ENCODE data around the gene CFAP410.
"Not testable (repeated sequence)": the region's sequence is repeated elsewhere in the genome, so short reads cannot be mapped to it uniquely, and the experiment has no call there.

CFAP410 gene

GRCh38 chr21:44286716-44287632 is 52.2 kb downstream of the CFAP410 start:
- Histone ChIP-seq H3K9ac (ENCODE audit: low read length) (no peak overlapping the region), H3K4me3 (ENCODE audit: low read length) (no peak overlapping the region), H3K4me1 (ENCODE audit: control insufficient read depth, insufficient read depth, low read length) (no peaks in the 10 kb centered on the region), H3K9me3 (ENCODE audit: control insufficient read depth, low read length) (no peaks in the 10 kb centered on the region), H3K27me3 (ENCODE audit: control insufficient read depth, insufficient read depth, low read length) (peaks cover 25% of the 10 kb centered on the region), H3K36me3 (ENCODE audit: control insufficient read depth, insufficient read depth, low read length) (no peaks in the 10 kb centered on the region)

GRCh38 chr21:44286086-44286715 is 53.0 kb downstream of the CFAP410 start:
- H3K4me1 ChIP-seq (ENCODE audit: control insufficient read depth, insufficient read depth, low read length), result no peaks in the 10 kb centered on the region
- no peaks in the 10 kb centered on the region for H3K36me3 ChIP-seq (ENCODE audit: control insufficient read depth, insufficient read depth, low read length)
- H3K4me3 ChIP-seq (ENCODE audit: low read length), result no peak overlapping the region
- no peaks in the 10 kb centered on the region for H3K9me3 ChIP-seq (ENCODE audit: control insufficient read depth, low read length)
- H3K27me3 ChIP-seq (ENCODE audit: control insufficient read depth, insufficient read depth, low read length), result peaks cover 25% of the 10 kb centered on the region
- no peak overlapping the region for H3K9ac ChIP-seq (ENCODE audit: low read length)

GRCh38 chr21:44285138-44285992 is 53.8 kb downstream of the CFAP410 start, which contains the start of gene AIRE:
Gene AIRE (plus strand): TSS chr21:44285876. CDS start chr21:44286007, 131 bp downstream.
- Histone ChIP-seq H3K4me3 (ENCODE audit: low read length) (no peak within 1 kb of the TSS), H3K9ac (ENCODE audit: low read length) (no peak within 1 kb of the TSS)

DNA sequence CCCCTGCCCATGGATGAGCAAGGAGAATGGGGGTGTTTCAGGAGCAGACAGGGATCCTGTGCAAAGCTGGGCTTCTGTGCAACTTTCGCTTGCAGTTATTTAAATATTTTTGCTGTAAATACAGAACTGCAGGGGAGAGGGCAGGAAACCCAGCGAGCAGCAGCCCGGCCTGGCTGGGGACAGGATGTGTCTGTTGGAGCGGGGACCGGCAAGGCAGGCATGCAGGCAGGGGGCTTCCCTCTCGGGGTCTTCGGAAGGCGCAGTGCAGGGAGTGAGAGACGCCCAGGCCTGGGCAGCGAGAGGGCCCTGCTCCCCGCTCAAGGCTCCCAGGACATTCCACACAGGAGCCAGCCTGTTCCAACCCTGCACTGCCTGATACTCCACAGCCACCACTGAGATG is 55.2 kb downstream of the CFAP410 start:
- no peaks in the 10 kb centered on the region for H3K9me3 ChIP-seq (ENCODE audit: control insufficient read depth, low read length)
- H3K36me3 ChIP-seq (ENCODE audit: control insufficient read depth, insufficient read depth, low read length), result no peaks in the 10 kb centered on the region

More at GRCh38 chr21:44285138-44285992, 53.8 kb downstream of the CFAP410 start, which contains the start of gene AIRE:
- peaks cover 25% of the 10 kb centered on the region for H3K27me3 ChIP-seq (ENCODE audit: control insufficient read depth, insufficient read depth, low read length)
- no peaks in the 10 kb centered on the region for H3K4me1 ChIP-seq (ENCODE audit: control insufficient read depth, insufficient read depth, low read length)
- no peaks in the 10 kb centered on the region for H3K9me3 ChIP-seq (ENCODE audit: control insufficient read depth, low read length)
- no peaks in the 10 kb centered on the region for H3K36me3 ChIP-seq (ENCODE audit: control insufficient read depth, insufficient read depth, low read length)

DNA sequence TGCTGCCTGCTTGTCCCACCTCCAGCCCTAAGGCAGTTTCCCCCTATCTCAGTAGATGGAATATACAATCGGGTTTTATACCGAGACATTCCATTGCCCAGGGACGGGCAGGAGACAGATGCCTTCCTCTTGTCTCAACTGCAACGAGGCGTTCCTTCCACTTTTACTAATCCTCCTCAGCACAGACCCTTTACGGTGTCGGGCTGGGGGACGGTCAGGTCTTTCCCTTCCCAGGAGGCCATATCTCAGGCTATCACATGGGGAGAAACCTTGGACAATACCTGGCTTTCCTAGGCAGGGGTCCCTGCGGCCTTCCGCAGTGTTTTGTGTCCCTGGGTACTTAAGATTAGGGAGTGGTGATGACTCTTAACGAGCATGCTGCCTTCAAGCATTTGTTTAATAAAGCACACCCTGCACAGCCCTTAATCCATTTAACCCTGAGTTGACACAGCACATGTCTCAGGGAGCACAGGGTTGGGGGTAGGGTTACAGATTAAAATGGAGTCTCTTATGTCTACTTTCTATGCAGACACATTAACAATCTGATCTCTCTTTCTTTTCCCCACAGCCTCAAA is 55.9 kb downstream of the CFAP410 start:
- H3K9ac ChIP-seq (ENCODE audit: low read length); H3K36me3 ChIP-seq (ENCODE audit: control insufficient read depth, insufficient read depth, low read length); H3K4me3 ChIP-seq (ENCODE audit: low read length); H3K4me1 ChIP-seq (ENCODE audit: control insufficient read depth, insufficient read depth, low read length); H3K9me3 ChIP-seq (ENCODE audit: control insufficient read depth, low read length): not testable (repeated sequence)
- H3K27me3 ChIP-seq (ENCODE audit: control insufficient read depth, insufficient read depth, low read length), result peaks cover 25% of the 10 kb centered on the region

More for the DNA sequence above, 55.2 kb downstream of the CFAP410 start:
- Histone ChIP-seq H3K27me3 (ENCODE audit: control insufficient read depth, insufficient read depth, low read length) (peaks cover 25% of the 10 kb centered on the region), H3K9ac (ENCODE audit: low read length) (no peak overlapping the region), H3K4me3 (ENCODE audit: low read length) (no peak overlapping the region), H3K4me1 (ENCODE audit: control insufficient read depth, insufficient read depth, low read length) (no peaks in the 10 kb centered on the region)

- Histone ChIP-seq H3K9ac (ENCODE audit: low read length) (no peak overlapping the region), H3K4me3 (ENCODE audit: low read length) (no peak overlapping the region), H3K4me1 (ENCODE audit: control insufficient read depth, insufficient read depth, low read length) (no peaks in the 10 kb centered on the region), H3K9me3 (ENCODE audit: control insufficient read depth, low read length) (no peaks in the 10 kb centered on the region), H3K27me3 (ENCODE audit: control insufficient read depth, insufficient read depth, low read length) (peaks cover 25% of the 10 kb centered on the region), H3K36me3 (ENCODE audit: control insufficient read depth, insufficient read depth, low read length) (no peaks in the 10 kb centered on the region)
Measured at GRCh38 chr21:44282370-44282769, 56.8 kb downstream of the CFAP410 start.

DNA sequence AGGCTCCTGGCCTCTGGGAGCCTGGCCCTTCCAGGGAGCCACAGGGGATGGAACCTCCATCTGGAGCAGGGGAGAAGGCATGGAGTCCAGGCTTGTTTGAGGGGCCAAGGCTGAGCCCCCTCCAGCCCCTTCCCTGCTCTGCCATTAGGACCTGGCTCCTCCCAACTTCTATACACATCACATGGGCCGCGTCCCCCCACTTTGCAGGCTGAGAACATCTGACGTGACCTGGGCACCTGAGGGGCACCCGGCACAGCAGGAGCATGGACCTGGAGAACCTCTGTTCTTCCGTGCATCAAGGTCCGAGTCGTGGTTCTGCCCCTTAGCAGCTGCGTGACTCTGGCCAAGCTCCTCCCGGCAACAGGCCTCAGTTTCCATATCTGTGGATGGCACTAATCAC is 57.4 kb downstream of the CFAP410 start:
- H3K27me3 ChIP-seq (ENCODE audit: control insufficient read depth, insufficient read depth, low read length), result peaks cover 22% of the 10 kb centered on the region
- no peaks in the 10 kb centered on the region for H3K4me1 ChIP-seq (ENCODE audit: control insufficient read depth, insufficient read depth, low read length)
- H3K4me3 ChIP-seq (ENCODE audit: low read length), result no peak overlapping the region
- H3K9ac ChIP-seq (ENCODE audit: low read length), result no peak overlapping the region
- H3K9me3 ChIP-seq (ENCODE audit: control insufficient read depth, low read length), result no peaks in the 10 kb centered on the region
- H3K36me3 ChIP-seq (ENCODE audit: control insufficient read depth, insufficient read depth, low read length), result no peaks in the 10 kb centered on the region

DNA sequence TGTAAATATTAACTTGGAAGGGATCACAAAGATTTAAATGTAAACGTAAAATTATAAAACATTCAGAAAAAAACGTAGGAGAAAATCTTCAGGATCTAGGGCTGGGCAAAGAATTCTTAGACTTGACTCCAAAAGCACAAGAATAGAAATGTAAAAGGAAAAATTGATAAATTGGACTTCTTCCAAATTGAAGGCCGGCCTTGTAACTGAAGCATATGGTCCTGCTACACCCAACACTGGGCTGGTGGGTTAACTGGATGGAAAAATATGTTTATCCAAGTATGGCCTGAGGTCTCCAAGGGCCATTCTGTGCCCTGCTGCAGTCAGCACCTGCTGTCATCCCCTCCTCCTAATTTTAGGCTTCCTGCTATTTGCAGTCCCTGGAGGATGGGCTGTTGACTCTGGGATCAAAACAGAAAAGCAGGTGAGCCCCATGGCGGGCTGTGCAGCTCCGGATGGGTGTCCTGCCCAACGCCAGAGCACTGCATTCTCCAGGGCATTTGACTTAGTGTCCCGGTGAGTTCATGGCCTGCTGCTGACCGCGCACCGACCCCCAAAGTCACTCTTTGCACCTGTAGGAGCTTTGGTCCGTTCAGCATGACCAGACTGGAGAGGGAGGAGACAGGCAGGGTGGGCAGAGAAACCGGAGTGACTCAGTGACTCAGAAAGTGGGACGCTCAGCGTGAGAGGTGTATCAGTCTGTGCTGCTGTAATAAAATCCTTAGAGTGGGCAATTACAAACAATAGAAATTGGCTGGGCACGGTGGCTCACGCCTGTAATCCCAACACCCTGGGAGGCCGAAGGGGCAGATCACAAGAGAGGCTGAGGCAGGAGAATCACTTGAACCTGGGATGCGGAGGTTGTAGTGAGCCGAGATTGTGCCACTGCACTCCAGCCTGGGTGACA is 59.6 kb downstream of the CFAP410 start:
- H3K36me3 ChIP-seq (ENCODE audit: control insufficient read depth, insufficient read depth, low read length), result no peaks in the 10 kb centered on the region
- H3K4me1 ChIP-seq (ENCODE audit: control insufficient read depth, insufficient read depth, low read length), result no peaks in the 10 kb centered on the region
- H3K4me3 ChIP-seq (ENCODE audit: low read length), result no peak overlapping the region
- H3K27me3 ChIP-seq (ENCODE audit: control insufficient read depth, insufficient read depth, low read length), result peaks cover under 1% of the 10 kb centered on the region
- H3K9me3 ChIP-seq (ENCODE audit: control insufficient read depth, low read length), result no peaks in the 10 kb centered on the region
- no peak overlapping the region for H3K9ac ChIP-seq (ENCODE audit: low read length)

Measured in mucosa of stomach (tissue), 1 donor.